Measurements from ENCODE around the gene COL4A2.

- TF ChIP-seq CTCF (IDR thresholded peaks at IDR 0.05) (no peak), EZH2 (IDR thresholded peaks at IDR 0.05; ENCODE audit: borderline replicate concordance, insufficient read depth, low read depth, low read length, poor library complexity, severe bottlenecking) (no peak)
Observed at GRCh38 chr13:110289174-110289573, 17.9 kb upstream of the COL4A2 start.

Data from B cell (primary cell).